Measurements from ENCODE around the gene ADAMTS16. TPM values are rescaled to one million over a fixed set of nuclear protein-coding genes. Genes with fewer than 3 reads are reported as not detected.

Gene ADAMTS16
- total and polyA plus RNA-seq, 2 experiments from 2014 or later = 0.11 TPM

DNA sequence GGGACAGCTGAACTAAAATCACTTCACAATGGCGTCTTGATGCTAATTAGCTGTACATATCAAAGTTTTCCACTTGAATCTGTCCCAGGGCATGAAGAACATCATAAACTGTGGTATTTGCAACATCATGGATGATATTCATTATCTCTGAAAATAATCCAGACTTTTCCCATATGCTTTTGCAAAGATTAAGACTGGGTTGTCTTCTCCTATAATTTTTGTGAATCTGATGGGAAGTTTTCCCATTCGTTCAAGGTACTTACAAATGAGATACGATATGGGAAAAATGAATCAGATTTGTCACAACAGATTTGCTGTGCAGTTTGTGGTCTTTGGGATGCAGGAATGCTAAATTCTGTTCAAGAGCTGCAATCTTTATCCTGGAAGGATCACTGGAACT lies 17.4 kb upstream of the ADAMTS16 start:
- no peak overlapping the region for H3K9ac ChIP-seq
- no peaks in the 10 kb centered on the region for H4K20me1 ChIP-seq (ENCODE audit: insufficient read depth)
- H3F3A ChIP-seq (ENCODE audit: insufficient read depth) = no peaks in the 10 kb centered on the region
- TF ChIP-seq EZH2phosphoT487 (IDR thresholded peaks at IDR 0.05; ENCODE audit: insufficient read depth, low read depth) (no peak), EZH2 (IDR thresholded peaks at IDR 0.05; ENCODE audit: insufficient read depth, poor library complexity, severe bottlenecking) (no peak)
- H3K27me3 ChIP-seq (replicated peaks; ENCODE audit: insufficient read depth) = peaks cover 27% of the 10 kb centered on the region
- no peaks in the 10 kb centered on the region for H3K9me2 ChIP-seq (ENCODE audit: insufficient read depth)
- H3K4me3 ChIP-seq = no peak overlapping the region
- 12 to 20% methylated on average over 3 of the region's 3 CpGs for WGBS, 2 experiments (ENCODE audit: low coverage in 1 of 2, low lambda C conversion rate in 2 of 2, missing lambda C conversion rate in 2 of 2)
- H2AFZ ChIP-seq = no peak overlapping the region
- no peak overlapping the region for H3K4me2 ChIP-seq (ENCODE audit: unreplicated experiment)
- H3K9me3 ChIP-seq (ENCODE audit: low read depth) = no peaks in the 10 kb centered on the region
- H3K79me2 ChIP-seq (ENCODE audit: insufficient read depth) = no peaks in the 10 kb centered on the region
- H3K4me1 ChIP-seq (ENCODE audit: insufficient read depth) = 0 out of 2 replicates have a peak, but pooled peaks cover 3% of the 10 kb centered on the region
- DNase-seq = no peak
- in situ Hi-C loops (cut with MboI) = no loop called here
- no peak overlapping the region for H3K27ac ChIP-seq
- no peaks in the 10 kb centered on the region for H3K36me3 ChIP-seq (ENCODE audit: low read depth)

- Histone ChIP-seq H3K4me1 (ENCODE audit: insufficient read depth) (0 out of 2 replicates have a peak, but pooled peaks cover 3% of the 10 kb centered on the region), H2AFZ (no peak overlapping the region), H3K4me3 (no peak overlapping the region), H3K27me3 (replicated peaks; ENCODE audit: insufficient read depth) (peaks cover 15% of the 10 kb centered on the region; the same call in 1 of the 2 replicates), H3K27ac (no peak overlapping the region), H3F3A (ENCODE audit: insufficient read depth) (no peaks in the 10 kb centered on the region), H3K9me3 (ENCODE audit: low read depth) (no peaks in the 10 kb centered on the region), H3K79me2 (ENCODE audit: insufficient read depth) (no peaks in the 10 kb centered on the region), H3K4me2 (ENCODE audit: unreplicated experiment) (no peak overlapping the region), H4K20me1 (ENCODE audit: insufficient read depth) (no peaks in the 10 kb centered on the region), H3K9ac (no peak overlapping the region), H3K9me2 (ENCODE audit: insufficient read depth) (no peaks in the 10 kb centered on the region), H3K36me3 (ENCODE audit: low read depth) (no peaks in the 10 kb centered on the region)
- in situ Hi-C loops (cut with MboI) = no loop called here
- no peak for DNase-seq
- TF ChIP-seq EZH2 (IDR thresholded peaks at IDR 0.05; ENCODE audit: insufficient read depth, poor library complexity, severe bottlenecking) (no peak), EZH2phosphoT487 (IDR thresholded peaks at IDR 0.05; ENCODE audit: insufficient read depth, low read depth) (no peak)
- WGBS, 2 experiments (ENCODE audit: low coverage in 1 of 2, low lambda C conversion rate in 2 of 2, missing lambda C conversion rate in 2 of 2) = 23 to 24% methylated on average over 3 of the region's 3 CpGs
Observed at GRCh38 chr5:5124231-5124630, 15.9 kb upstream of the ADAMTS16 start.

- Histone ChIP-seq H3K9me2 (ENCODE audit: insufficient read depth) (no peaks in the 10 kb centered on the region), H3K36me3 (ENCODE audit: low read depth) (no peaks in the 10 kb centered on the region), H2AFZ (peak overlapping the region; percentile 17; the same call in 1 of the 2 replicates), H3K27ac (no peak overlapping the region), H3K4me2 (ENCODE audit: unreplicated experiment) (peak overlapping the region; percentile 54), H3K4me3 (no peak overlapping the region), H3K9me3 (ENCODE audit: low read depth) (no peaks in the 10 kb centered on the region), H3K27me3 (replicated peaks; ENCODE audit: insufficient read depth) (peaks cover 15% of the 10 kb centered on the region; the same call in 1 of the 2 replicates), H3K4me1 (ENCODE audit: insufficient read depth) (0 out of 2 replicates have a peak, but pooled peaks cover 3% of the 10 kb centered on the region), H3K79me2 (ENCODE audit: insufficient read depth) (no peaks in the 10 kb centered on the region), H3K9ac (no peak overlapping the region), H3F3A (ENCODE audit: insufficient read depth) (no peaks in the 10 kb centered on the region), H4K20me1 (ENCODE audit: insufficient read depth) (no peaks in the 10 kb centered on the region)
- TF ChIP-seq EZH2 (IDR thresholded peaks at IDR 0.05; ENCODE audit: insufficient read depth, poor library complexity, severe bottlenecking) = no peak
- TF ChIP-seq EZH2phosphoT487 (IDR thresholded peaks at IDR 0.05; ENCODE audit: insufficient read depth, low read depth) = no peak
- in situ Hi-C loops (cut with MboI) = no loop called here
- DNase-seq = peak; percentile 83
- WGBS, 2 experiments (ENCODE audit: low coverage in 1 of 2, low lambda C conversion rate in 2 of 2, missing lambda C conversion rate in 2 of 2) = 20 to 21% methylated on average over 7 of the region's 7 CpGs
Observed at GRCh38 chr5:5126444-5126843, 13.7 kb upstream of the ADAMTS16 start.

DNA sequence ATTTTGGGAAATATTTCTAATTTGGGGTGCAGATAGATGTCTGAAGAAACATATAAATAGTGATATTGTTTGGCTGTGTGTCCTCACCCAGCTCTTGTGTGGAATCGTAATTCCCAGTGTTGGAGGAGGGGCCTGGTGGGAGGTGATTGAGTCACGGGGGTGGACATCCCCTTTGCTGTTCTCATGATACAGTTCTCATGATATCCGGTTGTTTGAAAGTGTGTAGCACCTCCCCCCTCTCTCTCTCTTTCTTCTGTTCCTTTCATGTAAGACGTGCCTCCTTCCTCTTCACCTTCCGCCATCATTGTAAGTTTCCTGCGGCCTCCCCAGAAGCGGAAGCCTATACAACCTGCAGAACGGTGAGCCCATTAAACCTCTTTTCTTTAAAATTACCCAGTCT lies 11.4 kb upstream of the ADAMTS16 start:
- TF ChIP-seq EZH2 (IDR thresholded peaks at IDR 0.05; ENCODE audit: insufficient read depth, poor library complexity, severe bottlenecking) (no peak), EZH2phosphoT487 (IDR thresholded peaks at IDR 0.05; ENCODE audit: insufficient read depth, low read depth) (no peak)
- no peaks in the 10 kb centered on the region for H3K9me2 ChIP-seq (ENCODE audit: insufficient read depth)
- 66 to 69% methylated on average over 8 of the region's 8 CpGs for WGBS, 2 experiments (ENCODE audit: low coverage in 1 of 2, low lambda C conversion rate in 2 of 2, missing lambda C conversion rate in 2 of 2)
- H2AFZ ChIP-seq = no peak overlapping the region
- H3F3A ChIP-seq (ENCODE audit: insufficient read depth) = no peaks in the 10 kb centered on the region
- H3K9me3 ChIP-seq (ENCODE audit: low read depth) = no peaks in the 10 kb centered on the region
- H3K4me3 ChIP-seq = no peak overlapping the region
- H3K9ac ChIP-seq = no peak overlapping the region
- H4K20me1 ChIP-seq (ENCODE audit: insufficient read depth) = no peaks in the 10 kb centered on the region
- 0 out of 2 replicates have a peak, but pooled peaks cover 3% of the 10 kb centered on the region for H3K4me1 ChIP-seq (ENCODE audit: insufficient read depth)
- H3K36me3 ChIP-seq (ENCODE audit: low read depth) = no peaks in the 10 kb centered on the region
- in situ Hi-C loops (cut with MboI) = no loop called here
- no peak overlapping the region for H3K4me2 ChIP-seq (ENCODE audit: unreplicated experiment)
- H3K79me2 ChIP-seq (ENCODE audit: insufficient read depth) = no peaks in the 10 kb centered on the region
- peaks cover 4% of the 10 kb centered on the region; the same call in 1 of the 2 replicates for H3K27me3 ChIP-seq (replicated peaks; ENCODE audit: insufficient read depth)
- DNase-seq = no peak
- H3K27ac ChIP-seq = no peak overlapping the region

DNA sequence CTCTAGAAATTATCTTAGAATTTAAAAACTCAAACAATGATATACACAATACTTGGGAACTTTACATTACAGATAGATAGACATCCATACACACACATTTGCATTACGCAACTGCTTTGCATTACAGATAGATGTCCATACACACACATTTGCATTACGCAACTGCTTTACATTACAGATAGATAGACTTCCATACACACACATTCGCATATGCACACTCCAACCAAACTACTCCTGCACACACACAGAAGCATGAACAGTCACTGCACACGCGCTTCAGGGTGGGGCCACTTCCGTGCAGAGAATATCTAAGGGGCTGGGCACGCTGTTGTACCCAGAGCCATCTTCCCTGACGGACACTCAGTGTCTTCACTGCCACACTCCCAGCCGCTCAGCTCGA lies 7.9 kb upstream of the ADAMTS16 start:
- no peak for DNase-seq
- Histone ChIP-seq H4K20me1 (ENCODE audit: insufficient read depth) (no peaks in the 10 kb centered on the region), H3K9me2 (ENCODE audit: insufficient read depth) (no peaks in the 10 kb centered on the region), H3K9ac (no peak overlapping the region), H3K4me1 (ENCODE audit: insufficient read depth) (no peaks in the 10 kb centered on the region), H3K27me3 (replicated peaks; ENCODE audit: insufficient read depth) (no peaks in the 10 kb centered on the region), H3K27ac (no peak overlapping the region), H3K9me3 (ENCODE audit: low read depth) (no peaks in the 10 kb centered on the region), H3K36me3 (ENCODE audit: low read depth) (no peaks in the 10 kb centered on the region), H3K4me2 (ENCODE audit: unreplicated experiment) (no peak overlapping the region), H3K79me2 (ENCODE audit: insufficient read depth) (no peaks in the 10 kb centered on the region), H3K4me3 (no peak overlapping the region), H2AFZ (no peak overlapping the region), H3F3A (ENCODE audit: insufficient read depth) (no peaks in the 10 kb centered on the region)
- in situ Hi-C loops (cut with MboI) = no loop called here
- 50 to 53% methylated on average over 10 of the region's 10 CpGs for WGBS, 2 experiments (ENCODE audit: low coverage in 1 of 2, low lambda C conversion rate in 2 of 2, missing lambda C conversion rate in 2 of 2)
- TF ChIP-seq EZH2 (IDR thresholded peaks at IDR 0.05; ENCODE audit: insufficient read depth, poor library complexity, severe bottlenecking) (no peak), EZH2phosphoT487 (IDR thresholded peaks at IDR 0.05; ENCODE audit: insufficient read depth, low read depth) (no peak)
